WTC11 (cell line): ENCODE measurements around the gene PSENEN. TPM values are rescaled to one million over a fixed set of nuclear protein-coding genes. Genes with fewer than 3 reads are reported as not detected.

Source experiments
- ATAC-seq: fragments of 200-7000 bp; cut with Tn5 transposase; 2 replicates; pipeline ENCODE4 v1.10.0; 2021; ENCODE audit warnings: mild to moderate bottlenecking, moderate library complexity
- CTCF ChIA-PET: fragments of 300-600 bp; sonication (Branson Sonifier 250); formaldehyde crosslinking; loops from one replicate; lab custom pipeline; 2021; ENCODE audit warnings: antibody characterized with exemption; lab: Charles Lee
- POLR2A ChIA-PET: fragments of 350-600 bp; sonication (Branson Sonifier 250); formaldehyde crosslinking; loops from one replicate; lab custom pipeline; 2021; ENCODE audit warnings: antibody characterized with exemption; lab: Charles Lee
- DNase-seq: peaks from one replicate; pipeline ENCODE4 v3.0.0; 2021; ENCODE audit warnings: low spot score
- H3K27ac Mint-ChIP-seq: 2 replicates; pipeline ENCODE4 v1.8.0; 2021; ENCODE audit warnings: mixed read lengths
- H3K27me3 Mint-ChIP-seq: 2 replicates; pipeline ENCODE4 v1.8.0; 2021; ENCODE audit warnings: low read depth, mild to moderate bottlenecking, moderate library complexity, mixed read lengths
- H3K36me3 Mint-ChIP-seq: 2 replicates; pipeline ENCODE4 v1.8.0; 2021; ENCODE audit warnings: mixed read lengths
- H3K4me1 Mint-ChIP-seq: 2 replicates; pipeline ENCODE4 v1.8.0; 2022; ENCODE audit warnings: mixed read lengths
- H3K4me3 Mint-ChIP-seq: 2 replicates; pipeline ENCODE4 v1.8.0; 2021; ENCODE audit warnings: mild to moderate bottlenecking, moderate library complexity, mixed read lengths
- H3K9me3 Mint-ChIP-seq: 2 replicates; pipeline ENCODE4 v1.8.0; 2021; ENCODE audit warnings: mixed read lengths
- ARID4B ChIP-seq: sonication (generic); formaldehyde crosslinking; IDR thresholded peaks from 2 replicates; pipeline ENCODE4 v1.8.0; 2023; ENCODE audit warnings: missing genetic modification reagents, mild to moderate bottlenecking, borderline replicate concordance
- FOXJ3 ChIP-seq: sonication (generic); formaldehyde crosslinking; IDR thresholded peaks from 2 replicates; pipeline ENCODE4 v1.9.0; 2021; ENCODE audit warnings: missing genetic modification reagents, mild to moderate bottlenecking, borderline replicate concordance
- GABPB1 ChIP-seq: sonication (generic); formaldehyde crosslinking; IDR thresholded peaks from 2 replicates; pipeline ENCODE4 v1.8.1; 2023; ENCODE audit warnings: mild to moderate bottlenecking, missing genetic modification reagents
- GTF2I ChIP-seq: fragments of 250-450 bp; sonication (Bioruptor Pico); conservative IDR thresholded peaks from 2 replicates; pipeline ENCODE4 v1.4.0; 2021; ENCODE audit warnings: mild to moderate bottlenecking
- IRF1 ChIP-seq: sonication (generic); formaldehyde crosslinking; IDR thresholded peaks from 2 replicates; pipeline ENCODE4 v1.8.0; 2023; ENCODE audit warnings: missing genetic modification reagents
- NFATC4 ChIP-seq: fragments of 250-450 bp; sonication (Bioruptor Pico); IDR thresholded peaks from 2 replicates; pipeline ENCODE4 v1.9.0; 2021; ENCODE audit warnings: mild to moderate bottlenecking
- NFYB ChIP-seq: sonication (generic); formaldehyde crosslinking; conservative IDR thresholded peaks from 2 replicates; pipeline ENCODE4 v1.8.0; 2022; ENCODE audit warnings: low read depth, missing genetic modification reagents
- NR2C2 ChIP-seq: sonication (generic); formaldehyde crosslinking; IDR thresholded peaks from 2 replicates; pipeline ENCODE4 v1.8.0; 2022; ENCODE audit warnings: mild to moderate bottlenecking, missing genetic modification reagents
- PREB ChIP-seq: sonication (generic); formaldehyde crosslinking; IDR thresholded peaks from 2 replicates; pipeline ENCODE4 v1.8.1; 2022; ENCODE audit warnings: mild to moderate bottlenecking, missing genetic modification reagents, moderate library complexity, borderline replicate concordance
- PRRX2 ChIP-seq: fragments of 250-450 bp; sonication (Bioruptor Pico); IDR thresholded peaks from 2 replicates; pipeline ENCODE4 v1.8.0; 2021; ENCODE audit warnings: mild to moderate bottlenecking
- RELA ChIP-seq: sonication (generic); formaldehyde crosslinking; IDR thresholded peaks from 2 replicates; pipeline ENCODE4 v1.8.1; 2022; ENCODE audit warnings: missing genetic modification reagents, mild to moderate bottlenecking, borderline replicate concordance
- STAT6 ChIP-seq: sonication (generic); formaldehyde crosslinking; conservative IDR thresholded peaks from 2 replicates; pipeline ENCODE4 v1.8.1; 2023; ENCODE audit warnings: mild to moderate bottlenecking, low read depth, missing genetic modification reagents, moderate library complexity
- ZNF138 ChIP-seq: sonication (generic); formaldehyde crosslinking; conservative IDR thresholded peaks from 2 replicates; pipeline ENCODE4 v1.8.1; 2022; ENCODE audit warnings: mild to moderate bottlenecking, moderate library complexity, missing genetic modification reagents
- ZNF425 ChIP-seq: fragments of 250-450 bp; sonication (Bioruptor Pico); conservative IDR thresholded peaks from 2 replicates; pipeline ENCODE4 v1.9.0; 2021; ENCODE audit warnings: mild to moderate bottlenecking
- total RNA-seq: library from RNA; stranded (reverse); gene quantifications from 3 replicates; pipeline ENCODE4 v1.2.3, GENCODE V29; 2021
- TF ChIP-seq, protein P1 (sequence below): sonication (generic); formaldehyde crosslinking; IDR thresholded peaks from 2 replicates; pipeline ENCODE4 v1.8.1; 2023; ENCODE audit warnings: mild to moderate bottlenecking, missing genetic modification reagents, moderate library complexity
- TF ChIP-seq, protein P2 (sequence below): sonication (generic); formaldehyde crosslinking; IDR thresholded peaks from 2 replicates; pipeline ENCODE4 v1.8.0; 2022; ENCODE audit warnings: mild to moderate bottlenecking, missing genetic modification reagents
- TF ChIP-seq, protein P3 (sequence below): fragments of 250-450 bp; sonication (Bioruptor Pico); IDR thresholded peaks from 2 replicates; pipeline ENCODE4 v2.1.2; 2022; ENCODE audit warnings: mild to moderate bottlenecking, moderate library complexity

PSENEN gene
- total RNA-seq, 1 experiment from 2014 or later, result 80.3 TPM

DNA sequence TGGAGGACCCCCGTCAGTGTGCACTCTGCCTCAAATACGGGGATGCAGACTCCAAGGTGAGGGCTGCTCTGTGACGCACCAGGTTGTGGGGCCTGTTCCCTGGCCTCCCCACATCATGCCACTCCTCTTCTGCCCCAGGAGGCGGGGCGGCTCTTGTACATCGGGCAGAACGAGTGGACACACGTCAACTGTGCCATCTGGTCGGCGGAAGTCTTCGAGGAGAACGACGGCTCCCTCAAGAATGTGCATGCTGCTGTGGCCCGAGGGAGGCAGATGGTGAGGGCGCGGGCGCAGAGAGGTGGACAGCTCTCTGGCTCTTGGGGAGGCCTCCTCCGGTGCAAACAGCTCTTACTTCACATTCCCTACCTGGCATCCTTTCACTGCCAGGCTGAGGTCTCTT lies 16.4 kb upstream of the PSENEN start:
- 0 out of 2 replicates have a peak, but pooled peaks cover 2% of the 10 kb centered on the region for H3K4me1 Mint-ChIP-seq
- H3K27me3 Mint-ChIP-seq, result no peaks in the 10 kb centered on the region
- ATAC-seq (no peak), DNase-seq (no peak)
- CTCF ChIA-PET, result interaction anchor here (1.1 kb wide), 1 partner anchor 12 kb away, joined by 3 read pairs; no protein-coding TSS in a partner anchor
- H3K36me3 Mint-ChIP-seq, result peaks cover 70% of the 10 kb centered on the region
- no peak overlapping the region for H3K4me3 Mint-ChIP-seq
- TF ChIP-seq PRRX2 (CRISPR knock-in tag), result no peak
- TF ChIP-seq ZNF138 (CRISPR knock-in tag), result no peak
- no peak for TF ChIP-seq NFYB
- TF ChIP-seq, protein P1, sequence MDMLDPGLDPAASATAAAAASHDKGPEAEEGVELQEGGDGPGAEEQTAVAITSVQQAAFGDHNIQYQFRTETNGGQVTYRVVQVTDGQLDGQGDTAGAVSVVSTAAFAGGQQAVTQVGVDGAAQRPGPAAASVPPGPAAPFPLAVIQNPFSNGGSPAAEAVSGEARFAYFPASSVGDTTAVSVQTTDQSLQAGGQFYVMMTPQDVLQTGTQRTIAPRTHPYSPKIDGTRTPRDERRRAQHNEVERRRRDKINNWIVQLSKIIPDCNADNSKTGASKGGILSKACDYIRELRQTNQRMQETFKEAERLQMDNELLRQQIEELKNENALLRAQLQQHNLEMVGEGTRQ (CRISPR knock-in tag), result no peak
- TF ChIP-seq NFATC4 (CRISPR knock-in tag), result no peak
- TF ChIP-seq, protein P2, sequence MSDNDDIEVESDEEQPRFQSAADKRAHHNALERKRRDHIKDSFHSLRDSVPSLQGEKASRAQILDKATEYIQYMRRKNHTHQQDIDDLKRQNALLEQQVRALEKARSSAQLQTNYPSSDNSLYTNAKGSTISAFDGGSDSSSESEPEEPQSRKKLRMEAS (CRISPR knock-in tag), result no peak
- TF ChIP-seq GTF2I (CRISPR knock-in tag), result no peak
- no peak for TF ChIP-seq IRF1 (CRISPR knock-in tag)
- no peak for TF ChIP-seq NR2C2 (CRISPR knock-in tag)
- H3K9me3 Mint-ChIP-seq, result no peaks in the 10 kb centered on the region
- POLR2A ChIA-PET, result no interaction called here
- H3K27ac Mint-ChIP-seq, result no peak overlapping the region

GRCh38 chr19:35729763-35730162 lies 15.7 kb upstream of the PSENEN start:
- Mint-ChIP-seq H3K4me1 (0 out of 2 replicates have a peak, but pooled peaks cover 2% of the 10 kb centered on the region), H3K36me3 (peaks cover 70% of the 10 kb centered on the region), H3K9me3 (no peaks in the 10 kb centered on the region), H3K27me3 (no peaks in the 10 kb centered on the region), H3K4me3 (no peak overlapping the region), H3K27ac (no peak overlapping the region)
- DNase-seq (no peak), ATAC-seq (no peak)
- POLR2A ChIA-PET, result no interaction called here
- TF ChIP-seq STAT6, result no peak
- CTCF ChIA-PET, result interaction anchor here (1.1 kb wide), 1 partner anchor 11 kb away, joined by 3 read pairs; no protein-coding TSS in a partner anchor

- POLR2A ChIA-PET, result interaction anchor here (1.7 kb wide), 1 partner anchor 10 kb away, joined by 6 read pairs; no protein-coding TSS in a partner anchor
- peaks cover 66% of the 10 kb centered on the region for H3K36me3 Mint-ChIP-seq
- no peak for TF ChIP-seq ARID4B (CRISPR knock-in tag)
- no peak for TF ChIP-seq ZNF425 (CRISPR knock-in tag)
- no peak for TF ChIP-seq PREB (CRISPR knock-in tag)
- TF ChIP-seq, protein P2 (CRISPR knock-in tag), result no peak
- no peak for TF ChIP-seq PRRX2 (CRISPR knock-in tag)
- no peak for TF ChIP-seq FOXJ3 (CRISPR knock-in tag)
- TF ChIP-seq GABPB1 (CRISPR knock-in tag), result no peak
- TF ChIP-seq RELA (CRISPR knock-in tag), result no peak
- TF ChIP-seq, protein P3, sequence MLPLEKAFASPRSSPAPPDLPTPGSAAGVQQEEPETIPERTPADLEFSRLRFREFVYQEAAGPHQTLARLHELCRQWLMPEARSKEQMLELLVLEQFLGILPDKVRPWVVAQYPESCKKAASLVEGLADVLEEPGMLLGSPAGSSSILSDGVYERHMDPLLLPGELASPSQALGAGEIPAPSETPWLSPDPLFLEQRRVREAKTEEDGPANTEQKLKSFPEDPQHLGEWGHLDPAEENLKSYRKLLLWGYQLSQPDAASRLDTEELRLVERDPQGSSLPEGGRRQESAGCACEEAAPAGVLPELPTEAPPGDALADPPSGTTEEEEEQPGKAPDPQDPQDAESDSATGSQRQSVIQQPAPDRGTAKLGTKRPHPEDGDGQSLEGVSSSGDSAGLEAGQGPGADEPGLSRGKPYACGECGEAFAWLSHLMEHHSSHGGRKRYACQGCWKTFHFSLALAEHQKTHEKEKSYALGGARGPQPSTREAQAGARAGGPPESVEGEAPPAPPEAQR (CRISPR knock-in tag), result no peak
- no peak for TF ChIP-seq NFYB
These were observed 15.1 kb upstream of the PSENEN start for GRCh38 chr19:35730326-35730725.

More at GRCh38 chr19:35730326-35730725, 15.1 kb upstream of the PSENEN start:
- H3K9me3 Mint-ChIP-seq, result no peaks in the 10 kb centered on the region
- H3K27me3 Mint-ChIP-seq, result no peaks in the 10 kb centered on the region
- ATAC-seq (no peak), DNase-seq (no peak)
- H3K4me1 Mint-ChIP-seq, result 0 out of 2 replicates have a peak, but pooled peaks cover 2% of the 10 kb centered on the region
- no peak overlapping the region for H3K4me3 Mint-ChIP-seq
- no peak overlapping the region for H3K27ac Mint-ChIP-seq
- CTCF ChIA-PET, result no interaction called here
